Adrenal gland (tissue), 5 donors: ENCODE measurements around the gene RLN3.

Source experiments
- POLR2A ChIP-seq, 2 donors: fragments of 450-650 bp; IDR thresholded peaks; one replicate each; pipeline ENCODE4 v1.6.1; 2017; ENCODE audit warnings: antibody characterized with exemption in 2 of 2, mild to moderate bottlenecking in 2 of 2, moderate library complexity in 1 of 2
- TF ChIP-seq, protein P1 (sequence below), 6 experiments: fragments of 450-650 bp in 4 of 6; fragments of 200-600 bp in 2 of 6; sonication (generic) in 1 of 6; IDR thresholded peaks; 1 replicate in 5 of 6; 2 replicates in 1 of 6; pipeline versions ENCODE4 v1.5.1 to v1.8.0; 2016 to 2021; ENCODE audit warnings: antibody characterized with exemption in 6 of 6, mild to moderate bottlenecking in 2 of 6, moderate library complexity in 1 of 6
- donor health status: DM: no; HTN: no; CAD: no.

DNA sequence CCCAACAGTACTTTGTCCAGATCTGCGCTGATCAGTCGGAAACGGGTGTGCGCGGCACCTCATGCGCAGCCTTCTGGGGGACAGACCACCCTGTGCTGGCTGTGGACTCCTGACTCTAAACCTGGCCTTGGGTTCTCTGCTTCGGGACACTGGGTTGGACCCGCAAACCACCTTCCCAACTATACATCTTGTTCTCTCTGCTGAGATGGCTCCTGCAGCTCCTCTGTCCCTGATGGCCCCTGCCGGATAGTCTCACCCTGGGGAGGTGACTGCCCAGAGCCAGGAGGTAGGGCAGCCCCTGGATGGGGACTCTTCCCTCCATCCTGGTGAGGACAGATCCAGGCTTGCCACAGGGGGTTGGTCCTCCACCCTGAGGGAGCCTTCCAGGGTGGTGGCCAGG is 45.2 kb upstream of the RLN3 start:
- TF ChIP-seq, protein P1, sequence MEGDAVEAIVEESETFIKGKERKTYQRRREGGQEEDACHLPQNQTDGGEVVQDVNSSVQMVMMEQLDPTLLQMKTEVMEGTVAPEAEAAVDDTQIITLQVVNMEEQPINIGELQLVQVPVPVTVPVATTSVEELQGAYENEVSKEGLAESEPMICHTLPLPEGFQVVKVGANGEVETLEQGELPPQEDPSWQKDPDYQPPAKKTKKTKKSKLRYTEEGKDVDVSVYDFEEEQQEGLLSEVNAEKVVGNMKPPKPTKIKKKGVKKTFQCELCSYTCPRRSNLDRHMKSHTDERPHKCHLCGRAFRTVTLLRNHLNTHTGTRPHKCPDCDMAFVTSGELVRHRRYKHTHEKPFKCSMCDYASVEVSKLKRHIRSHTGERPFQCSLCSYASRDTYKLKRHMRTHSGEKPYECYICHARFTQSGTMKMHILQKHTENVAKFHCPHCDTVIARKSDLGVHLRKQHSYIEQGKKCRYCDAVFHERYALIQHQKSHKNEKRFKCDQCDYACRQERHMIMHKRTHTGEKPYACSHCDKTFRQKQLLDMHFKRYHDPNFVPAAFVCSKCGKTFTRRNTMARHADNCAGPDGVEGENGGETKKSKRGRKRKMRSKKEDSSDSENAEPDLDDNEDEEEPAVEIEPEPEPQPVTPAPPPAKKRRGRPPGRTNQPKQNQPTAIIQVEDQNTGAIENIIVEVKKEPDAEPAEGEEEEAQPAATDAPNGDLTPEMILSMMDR (IDR thresholded peaks at IDR 0.05), result no peak
- no peak for TF ChIP-seq POLR2A (IDR thresholded peaks at IDR 0.05)
